Esophagus mucosa (tissue), 1 donor: Measurements from ENCODE around the gene SLC25A34. TPM values are rescaled to one million over a fixed set of nuclear protein-coding genes. Genes with fewer than 3 reads are reported as not detected.

Experiments
- ATAC-seq: fragments of 200-7000 bp; cut with Tn5 transposase; one replicate; pipeline ENCODE4 v1.9.1; 2020
- total RNA-seq: library from RNA; stranded (reverse); gene quantifications from one replicate; pipeline ENCODE4 v1.2.4, GENCODE V29; 2023
- donor health status: DM: yes; HTN: yes; CAD: no.

Gene SLC25A34
- total RNA-seq, 1 donor from 2014 or later = 0.68 TPM

DNA sequence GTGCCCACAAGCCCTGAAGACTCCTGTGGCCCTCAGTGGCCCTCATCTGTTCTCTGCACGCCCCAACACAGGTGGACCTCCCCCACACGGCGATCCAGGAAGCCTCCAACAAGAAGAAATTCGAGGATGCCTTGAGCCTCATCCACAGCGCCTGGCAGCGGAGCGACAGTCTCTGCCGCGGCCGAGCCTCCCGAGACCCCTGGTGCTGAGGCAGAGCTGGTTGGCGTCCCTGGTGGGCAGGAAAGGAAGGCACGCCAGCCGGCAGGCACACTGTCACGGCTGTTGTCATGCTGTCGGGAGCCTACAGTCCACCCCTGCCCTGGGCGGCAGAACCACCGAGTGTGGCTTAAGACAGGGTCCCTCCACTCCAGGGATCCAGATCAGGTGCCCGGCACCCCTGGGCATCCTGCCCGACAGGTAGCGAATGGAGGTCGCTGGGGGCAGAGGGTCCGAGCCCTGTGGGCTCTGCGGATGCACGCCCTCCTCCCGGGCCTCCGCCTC is 2.3 kb upstream of the SLC25A34 start:
- no peak for ATAC-seq

DNA sequence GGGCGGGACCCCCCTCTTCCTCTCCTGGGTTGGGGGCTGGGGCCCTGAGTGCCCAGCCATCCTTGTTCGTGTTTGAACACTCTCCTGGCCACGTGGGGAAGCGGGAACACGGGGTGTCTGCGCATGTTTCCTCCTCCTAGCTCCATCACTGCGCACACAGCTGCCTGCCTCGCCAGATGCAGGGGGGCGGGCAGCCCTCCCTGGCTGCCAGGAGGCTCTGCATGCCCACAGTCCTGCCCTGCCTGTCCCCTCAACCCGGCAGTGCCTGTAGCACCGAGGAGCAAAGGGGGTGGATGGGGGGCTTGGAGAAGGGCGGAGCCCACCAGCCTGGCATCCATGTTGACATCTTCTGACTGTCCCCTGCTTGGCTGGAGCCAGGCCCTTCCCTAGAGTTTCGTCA is 1.8 kb upstream of the SLC25A34 start:
- ATAC-seq = no peak

DNA sequence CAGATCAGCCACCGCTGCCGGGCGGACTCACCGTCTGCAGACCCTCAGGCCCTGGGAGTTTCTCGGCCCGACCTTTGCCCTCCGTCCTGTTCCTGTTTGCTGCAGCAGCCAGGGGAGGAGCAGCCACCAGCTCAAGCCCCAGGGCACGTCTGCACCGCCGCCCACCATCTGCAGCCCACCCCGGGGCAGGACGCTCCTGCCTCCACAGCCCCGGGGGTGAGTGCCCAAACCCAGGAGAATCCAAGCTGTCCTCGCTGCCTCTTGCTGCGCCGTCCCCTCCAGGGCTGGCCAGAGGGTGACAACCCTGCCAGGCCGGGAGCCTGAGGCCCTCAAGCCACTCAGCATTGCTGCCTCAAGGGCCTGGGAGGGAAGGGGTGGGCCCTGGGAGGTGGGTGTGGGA is 1.2 kb upstream of the SLC25A34 start:
- ATAC-seq = no peak

DNA sequence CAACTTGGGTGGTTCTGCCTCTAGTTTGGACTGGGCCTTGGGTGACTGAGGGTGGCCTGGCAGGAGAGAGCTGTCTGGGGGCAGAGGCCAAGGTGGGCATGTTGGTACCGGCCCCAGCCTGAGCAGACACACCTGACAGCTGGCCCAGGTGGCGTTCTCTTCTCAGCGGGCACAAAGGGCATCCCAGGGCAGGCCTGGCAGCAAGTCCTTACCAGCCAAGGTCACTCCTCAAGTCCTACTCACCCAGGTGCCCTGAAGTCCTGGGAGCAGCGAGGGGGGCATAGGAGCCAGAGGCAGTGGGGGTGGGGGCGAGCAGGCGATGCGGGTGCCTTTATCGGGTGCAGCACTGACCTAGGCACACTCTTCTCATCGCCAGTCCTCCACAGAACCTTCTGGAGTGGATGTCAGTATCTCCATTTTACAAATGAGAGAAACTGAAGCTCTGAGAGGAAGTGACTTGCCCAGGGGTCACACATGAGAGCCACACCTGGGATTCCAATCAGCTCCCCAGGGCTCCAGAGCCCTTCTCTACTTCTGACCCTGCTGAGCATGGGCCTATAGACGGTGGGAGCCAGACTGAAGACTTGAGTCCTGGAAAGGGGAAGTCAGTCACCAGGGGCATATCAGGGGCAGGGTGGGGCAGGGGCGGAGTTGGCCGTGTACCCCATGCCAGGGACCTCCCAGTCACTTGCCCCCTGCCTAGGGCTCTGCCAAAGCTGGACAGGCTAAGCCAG is 587 bp upstream of the SLC25A34 start:
- ATAC-seq = peak; percentile 24

DNA sequence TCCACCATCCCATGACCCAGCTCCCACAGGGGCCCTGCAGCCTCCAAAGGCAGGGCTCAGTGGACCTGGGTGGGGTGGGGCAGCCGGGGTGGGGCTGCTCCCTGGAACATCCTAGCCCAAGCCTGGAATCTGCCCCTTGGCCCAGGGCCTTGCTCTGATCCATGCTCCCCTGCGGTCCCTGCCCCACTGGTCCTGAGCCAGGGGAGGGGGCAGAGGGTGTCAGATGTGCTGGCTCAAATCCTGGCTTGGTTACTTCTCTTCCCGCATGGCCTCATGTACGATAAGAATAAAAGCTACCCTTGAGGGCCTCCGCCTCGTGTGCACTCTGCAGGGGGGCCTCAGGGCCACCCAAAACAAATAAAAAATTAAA is 819 bp downstream of the SLC25A34 start:
- no peak for ATAC-seq

DNA sequence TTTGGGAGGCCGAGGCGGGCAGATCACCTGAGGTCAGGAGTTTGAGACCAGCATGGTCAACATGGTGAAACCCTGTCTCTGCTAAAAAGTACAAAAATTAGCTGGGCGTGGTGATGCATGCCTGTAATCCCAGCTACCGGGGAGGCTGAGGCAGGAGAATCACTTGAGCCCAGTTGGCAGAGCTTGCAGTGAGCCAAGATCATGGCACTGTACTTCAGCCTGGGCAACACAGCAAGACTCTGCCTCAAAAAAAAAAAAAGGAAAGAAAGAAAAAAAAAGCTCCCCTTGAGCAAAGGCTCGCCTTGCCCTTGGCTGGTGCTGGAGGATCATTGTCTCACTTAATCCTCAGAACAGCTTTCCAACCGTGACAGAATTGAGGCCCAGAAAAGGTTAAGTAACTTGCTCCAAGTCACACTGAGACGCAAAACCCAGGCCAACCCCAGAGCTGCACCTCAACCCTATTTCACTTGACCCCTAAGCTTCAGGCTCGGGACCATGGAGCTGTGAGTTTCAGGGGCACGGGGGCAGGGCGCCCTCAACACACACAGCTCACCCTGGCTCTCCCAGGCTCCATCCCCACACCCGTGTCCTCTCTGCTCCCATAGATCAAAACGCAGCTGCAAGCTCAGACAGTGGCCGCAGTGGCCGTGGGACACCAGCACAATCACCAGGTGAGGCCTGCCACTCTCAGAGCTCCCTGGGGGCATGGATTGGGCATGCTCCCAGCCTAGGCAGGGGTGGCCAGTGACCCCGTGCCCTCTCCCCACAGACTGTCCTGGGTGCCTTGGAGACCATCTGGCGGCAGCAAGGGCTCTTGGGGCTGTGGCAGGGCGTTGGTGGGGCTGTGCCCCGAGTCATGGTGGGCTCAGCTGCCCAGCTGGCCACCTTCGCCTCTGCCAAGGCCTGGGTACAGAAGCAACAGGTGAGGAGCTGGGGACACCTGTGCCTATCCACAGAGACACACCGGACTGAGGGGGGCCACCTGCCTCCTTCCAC is 1.6 kb downstream of the SLC25A34 start:
- no peak for ATAC-seq

DNA sequence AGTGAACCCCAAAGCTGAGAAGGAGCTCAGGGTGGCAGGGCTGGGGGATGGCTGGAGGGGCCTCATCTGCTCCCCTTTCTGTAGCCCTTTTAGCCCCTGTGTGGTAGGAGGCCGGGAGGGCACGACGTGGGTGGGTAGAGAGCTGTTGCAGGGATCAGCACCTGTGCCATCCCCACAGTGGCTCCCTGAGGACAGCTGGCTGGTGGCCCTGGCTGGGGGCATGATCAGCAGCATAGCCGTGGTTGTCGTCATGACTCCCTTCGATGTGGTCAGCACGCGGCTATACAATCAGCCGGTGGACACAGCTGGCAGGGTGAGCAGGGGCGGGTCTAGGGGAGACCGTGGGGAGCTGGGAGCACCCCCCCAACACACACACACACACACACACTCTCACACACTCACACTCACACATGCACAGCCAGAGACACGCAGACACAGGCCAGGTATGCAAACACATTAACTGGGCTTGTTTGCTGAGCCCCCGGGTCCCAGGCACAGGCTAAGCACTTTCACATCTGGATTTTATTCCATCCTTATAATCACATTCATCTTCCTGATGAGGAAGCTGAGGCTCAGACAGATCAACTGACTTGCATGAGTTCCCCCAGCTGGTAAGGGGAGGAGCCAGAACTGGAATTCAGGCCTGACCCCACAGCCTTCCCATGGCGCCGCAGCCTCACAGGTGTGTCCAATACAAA is 2.5 kb downstream of the SLC25A34 start:
- no peak for ATAC-seq

DNA sequence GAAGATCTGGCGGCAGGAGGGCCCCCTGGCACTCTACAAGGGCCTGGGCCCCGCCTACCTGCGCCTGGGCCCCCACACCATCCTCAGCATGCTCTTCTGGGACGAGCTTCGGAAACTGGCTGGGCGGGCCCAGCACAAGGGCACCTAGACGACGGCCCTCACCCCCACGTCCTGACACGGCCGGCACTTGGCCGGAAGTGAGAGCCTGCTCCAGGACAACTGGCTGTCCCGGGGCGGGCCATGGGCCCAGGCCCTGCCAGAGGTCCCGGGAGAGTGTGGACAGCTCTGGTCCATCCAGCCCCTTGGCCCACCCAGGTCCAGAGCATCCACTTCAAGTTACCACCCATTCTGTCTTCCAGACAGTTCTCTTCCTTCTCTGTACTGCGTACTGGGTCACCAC is 3.2 kb downstream of the SLC25A34 start:
- ATAC-seq = no peak

DNA sequence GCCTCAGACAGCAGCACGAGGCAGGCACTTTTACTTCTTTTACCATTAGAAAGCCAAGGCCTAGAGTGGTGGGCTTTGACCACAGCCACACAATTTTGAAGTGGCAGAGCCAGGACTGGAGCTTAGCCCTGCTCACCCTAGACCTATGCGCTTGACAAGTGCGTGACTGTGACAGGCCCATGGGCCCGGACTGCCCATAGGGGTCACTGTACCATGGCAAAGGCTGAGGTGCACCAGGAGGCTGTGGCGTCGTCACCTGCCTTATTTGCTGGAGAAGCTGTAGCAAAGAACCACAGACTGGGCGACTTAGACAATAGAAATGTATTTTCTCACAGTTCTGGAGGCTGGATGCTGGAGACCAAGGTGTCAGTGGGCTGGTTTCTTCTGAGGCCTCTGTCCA is 3.7 kb downstream of the SLC25A34 start:
- no peak for ATAC-seq

DNA sequence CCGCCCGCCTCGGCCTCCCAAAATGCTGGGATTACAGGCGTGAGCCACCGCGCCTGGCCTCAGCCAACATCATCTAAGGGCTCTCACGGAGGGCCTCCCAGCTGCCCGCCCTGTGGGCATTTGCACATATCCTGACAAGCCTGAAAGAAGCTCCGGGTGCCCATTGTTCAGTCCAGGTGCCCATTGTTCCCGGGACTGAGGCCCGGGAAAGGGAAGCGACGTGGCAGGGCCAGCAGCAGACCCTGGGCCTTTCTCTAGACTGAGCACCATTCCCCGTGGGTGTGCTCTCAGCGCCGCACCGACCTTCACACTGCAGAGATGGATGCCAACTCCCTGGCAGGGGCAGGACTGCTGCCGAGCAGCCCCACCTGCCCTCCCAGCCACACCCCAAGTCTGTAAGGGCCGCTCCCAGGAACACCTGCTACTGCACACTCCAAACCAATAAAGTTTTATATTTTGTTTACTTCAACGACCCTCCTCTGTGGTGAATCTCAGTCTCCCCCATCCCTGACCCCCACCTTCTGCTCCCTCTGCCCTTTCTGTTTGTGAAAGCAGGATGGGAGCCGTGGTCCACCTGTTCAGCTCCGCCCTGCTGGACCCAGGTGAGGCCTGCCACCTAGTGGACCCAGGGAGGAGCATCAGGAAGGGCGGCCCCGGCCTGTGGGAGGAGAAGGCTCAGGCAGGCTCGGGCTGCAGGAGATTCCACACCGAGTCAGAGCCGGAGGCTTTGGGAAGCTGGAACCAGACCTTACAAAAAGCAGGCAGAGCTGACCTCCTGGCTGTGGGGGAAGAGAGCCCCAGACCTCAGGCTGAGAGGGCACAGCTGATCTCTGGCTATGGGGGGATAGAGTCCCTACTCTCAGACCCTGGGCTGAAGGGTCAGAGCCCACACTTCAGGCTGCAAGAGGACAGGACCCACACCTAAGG is 5.1 kb downstream of the SLC25A34 start:
- ATAC-seq = peak; percentile 90

DNA sequence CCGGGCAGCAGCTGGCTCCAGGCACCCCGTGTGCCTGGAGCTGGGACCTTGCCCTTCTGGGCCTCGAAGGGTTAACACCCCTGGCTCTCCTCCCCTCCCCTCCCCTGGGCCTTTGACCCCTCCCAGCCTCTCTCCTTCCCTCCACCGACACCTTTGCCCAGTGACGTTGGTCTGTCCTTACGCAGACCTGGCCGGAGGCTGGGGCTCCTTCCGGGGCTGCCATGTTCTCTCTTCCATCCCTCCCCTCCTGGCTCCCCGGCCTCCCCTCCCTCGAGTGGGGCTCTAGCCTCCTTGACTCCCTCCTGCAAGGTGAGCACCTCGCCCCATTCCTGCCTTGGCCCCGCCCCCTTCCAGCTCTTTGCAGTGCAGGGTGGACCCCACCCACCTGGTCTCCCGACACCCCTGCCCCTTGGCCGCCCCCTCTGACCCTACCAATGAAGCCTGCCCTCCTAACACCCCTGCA is 6.3 kb downstream of the SLC25A34 start, which contains the start of gene TMEM82:
TMEM82 (plus strand) TSS at position 161 of the 463 bp plus-strand sequence; CDS start at position 222, 61 bp downstream.
- ATAC-seq = no peak

DNA sequence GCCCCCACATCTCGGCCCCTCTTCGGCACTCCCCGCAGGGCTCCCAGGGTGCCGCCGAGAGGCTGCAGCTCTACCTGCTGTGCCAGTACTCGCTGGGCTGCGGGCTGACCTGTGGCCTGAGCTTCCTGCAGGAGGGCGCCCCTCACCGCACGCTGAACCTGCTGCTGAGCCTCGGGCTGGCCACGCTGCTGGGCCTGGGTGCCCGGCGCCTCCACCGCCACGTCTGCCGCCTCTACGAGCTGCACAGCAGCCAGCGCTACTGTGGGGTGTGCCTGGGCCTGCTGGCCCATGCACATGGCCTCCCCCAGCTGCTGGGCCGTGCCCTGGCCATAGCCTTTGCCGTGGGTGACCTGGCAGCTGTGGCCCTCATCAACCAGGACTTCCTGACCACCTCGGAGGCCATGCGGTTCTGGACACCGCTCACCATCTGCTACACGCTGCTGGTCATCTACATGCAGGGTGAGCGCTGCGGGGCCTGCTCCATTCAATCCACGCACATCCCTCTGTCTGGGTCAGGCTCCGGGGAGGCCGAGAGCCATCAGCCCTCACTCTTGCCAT is 8.1 kb downstream of the SLC25A34 start:
- no peak for ATAC-seq

DNA sequence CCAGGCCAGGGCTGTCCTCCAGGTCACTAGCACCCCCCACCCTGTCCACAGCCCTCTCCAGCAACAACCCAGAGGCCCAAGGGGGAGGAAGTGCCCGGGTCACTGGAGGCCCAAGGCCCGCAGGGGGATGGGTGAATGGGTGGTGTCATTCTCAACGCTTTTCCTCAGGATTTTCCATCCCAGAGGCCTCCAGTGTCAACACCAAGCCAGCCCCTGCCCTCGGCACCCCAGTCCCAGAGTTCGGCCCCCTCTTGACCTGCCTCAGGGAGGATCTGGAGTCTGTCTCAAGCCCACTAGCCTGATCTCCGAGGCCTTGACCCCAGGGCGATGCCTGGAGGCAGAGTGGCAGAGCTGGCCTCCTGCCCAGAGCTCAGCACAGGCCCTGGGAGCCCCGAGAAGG is 11.3 kb downstream of the SLC25A34 start:
- no peak for ATAC-seq

DNA sequence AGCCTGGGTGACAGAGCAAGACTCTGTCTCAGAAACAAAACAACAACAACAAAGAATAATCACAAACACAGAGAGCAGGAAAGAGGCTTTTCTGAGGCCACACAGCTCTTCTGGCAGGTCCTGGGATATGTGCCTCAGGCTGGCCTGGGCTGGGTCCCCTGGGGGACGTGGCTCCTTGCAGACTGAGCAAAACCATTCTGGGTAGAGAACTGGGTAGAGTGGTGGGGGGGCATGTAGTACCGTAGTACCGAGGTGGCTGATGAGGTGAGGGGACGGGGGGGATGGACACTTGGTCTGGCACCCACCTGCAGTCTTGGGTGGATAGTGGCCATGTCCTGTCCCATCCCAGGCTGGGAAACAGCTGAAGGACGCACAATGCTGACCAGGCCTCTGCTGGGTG is 12.2 kb downstream of the SLC25A34 start:
- ATAC-seq = peak; percentile 9

DNA sequence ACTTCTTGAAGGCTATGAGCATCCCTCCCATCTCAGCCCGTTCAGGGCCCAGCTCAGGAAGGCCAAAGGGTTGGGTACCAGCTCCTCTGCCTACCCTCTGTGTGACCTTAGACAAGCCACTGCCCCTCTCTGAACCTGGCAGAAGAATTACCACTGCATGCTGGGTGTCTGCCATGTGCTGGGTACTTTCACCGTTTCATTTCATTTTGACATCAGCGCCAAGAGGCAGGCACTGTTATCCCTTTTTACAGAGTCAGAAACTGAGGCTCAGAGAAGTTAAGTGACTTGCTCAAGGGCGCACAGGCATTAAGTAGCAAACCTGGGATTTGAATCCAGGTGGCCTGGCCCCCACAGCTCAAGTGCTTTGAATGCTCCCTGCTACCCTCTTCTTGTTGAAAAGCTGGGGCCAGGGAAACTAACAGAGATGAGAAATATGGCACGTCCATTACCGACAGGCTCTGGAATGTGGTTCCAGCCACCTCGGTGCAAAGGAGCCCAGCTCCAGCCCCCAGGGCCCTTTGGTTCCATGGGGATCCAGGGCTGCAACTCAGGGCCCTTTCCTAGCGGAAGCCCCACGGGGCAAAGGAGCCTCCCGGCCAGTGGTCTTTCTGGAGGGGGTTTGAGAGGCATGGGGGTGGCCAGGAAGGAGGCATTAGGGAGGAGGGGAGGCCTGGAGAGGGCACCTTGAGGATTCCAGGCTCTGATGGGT is 12.8 kb downstream of the SLC25A34 start:
- ATAC-seq = no peak

DNA sequence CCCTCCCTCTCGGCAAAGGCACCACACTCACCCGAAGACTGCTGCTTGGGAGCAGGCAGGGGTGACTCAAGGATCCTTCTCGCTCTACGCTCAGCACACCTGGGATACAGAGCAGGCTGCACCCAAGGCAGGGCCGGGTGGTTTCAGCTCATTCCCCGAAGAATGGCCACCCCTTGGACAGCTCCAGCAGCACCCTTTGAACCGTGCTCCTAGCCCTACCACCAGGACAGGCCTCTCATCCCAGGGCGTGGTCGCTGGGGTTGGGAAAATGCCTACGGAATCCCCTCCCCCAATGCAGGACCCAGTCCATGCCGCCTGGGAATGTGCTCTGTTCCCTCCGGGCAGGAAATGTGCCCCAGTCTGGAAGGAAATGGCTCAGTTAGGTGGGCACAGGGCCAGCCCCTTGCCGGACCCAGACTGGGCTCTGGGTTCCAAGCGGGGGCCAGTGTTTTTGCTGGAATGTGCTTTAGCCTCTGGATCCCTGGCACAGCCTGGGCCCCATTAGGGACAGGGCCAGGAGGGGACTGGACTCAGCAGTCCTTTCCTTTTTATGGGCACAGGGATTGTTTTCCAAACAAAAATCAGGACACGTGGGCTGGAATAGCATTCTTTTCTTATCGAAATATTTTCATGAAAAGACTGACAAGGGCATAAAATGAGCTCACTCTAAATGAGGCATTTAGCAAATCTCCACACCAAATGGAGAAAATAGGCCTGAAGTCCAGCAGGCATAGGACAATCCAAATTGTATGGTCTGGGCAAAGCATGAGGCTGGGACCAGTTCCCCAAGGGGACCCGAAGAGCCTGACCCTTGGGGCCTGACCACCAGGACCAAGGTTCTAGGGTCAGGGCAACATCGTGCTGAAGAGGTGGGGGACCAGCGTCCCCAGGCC is 13.6 kb downstream of the SLC25A34 start:
- peak; percentile 22 for ATAC-seq

DNA sequence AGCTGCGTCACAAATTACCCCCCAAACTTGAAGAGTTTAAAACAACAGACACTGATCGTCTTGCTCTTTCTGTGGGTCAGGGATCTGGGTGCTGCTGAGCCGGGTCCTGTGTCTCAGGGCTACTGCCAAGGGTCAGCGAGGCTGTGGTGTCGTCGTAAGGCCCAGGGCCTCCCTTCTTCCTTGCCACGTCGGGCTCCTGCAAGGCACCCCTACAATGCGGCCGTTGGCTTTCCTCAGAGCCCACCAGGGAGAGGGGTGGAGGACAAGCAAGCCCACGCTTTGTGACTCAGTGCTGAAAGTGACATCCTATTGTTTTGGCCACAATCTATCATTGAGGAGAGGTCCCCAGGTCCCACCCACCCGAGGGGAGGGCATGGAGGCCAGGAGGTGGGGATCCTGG is 14.9 kb downstream of the SLC25A34 start:
- ATAC-seq = no peak

DNA sequence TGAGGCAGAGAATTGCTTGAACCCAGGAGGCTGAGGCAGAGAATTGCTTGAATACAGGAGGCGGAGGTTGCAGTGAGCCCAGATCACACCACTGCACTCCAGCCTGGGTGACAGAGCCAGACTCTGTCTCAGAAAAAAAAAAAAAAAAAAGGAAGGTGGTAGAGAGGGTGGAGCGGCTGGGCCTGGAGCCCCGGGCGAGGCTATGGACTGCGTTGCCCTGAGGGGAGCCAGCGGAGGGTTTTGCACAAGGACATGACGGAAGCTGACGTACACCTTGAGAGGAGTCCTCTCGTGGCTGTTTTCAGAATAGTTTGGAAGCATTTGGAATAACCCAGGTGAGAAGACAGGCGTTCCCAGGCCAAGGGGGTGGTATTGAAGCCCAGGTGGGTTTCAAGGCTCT is 15.7 kb downstream of the SLC25A34 start:
- ATAC-seq = no peak

DNA sequence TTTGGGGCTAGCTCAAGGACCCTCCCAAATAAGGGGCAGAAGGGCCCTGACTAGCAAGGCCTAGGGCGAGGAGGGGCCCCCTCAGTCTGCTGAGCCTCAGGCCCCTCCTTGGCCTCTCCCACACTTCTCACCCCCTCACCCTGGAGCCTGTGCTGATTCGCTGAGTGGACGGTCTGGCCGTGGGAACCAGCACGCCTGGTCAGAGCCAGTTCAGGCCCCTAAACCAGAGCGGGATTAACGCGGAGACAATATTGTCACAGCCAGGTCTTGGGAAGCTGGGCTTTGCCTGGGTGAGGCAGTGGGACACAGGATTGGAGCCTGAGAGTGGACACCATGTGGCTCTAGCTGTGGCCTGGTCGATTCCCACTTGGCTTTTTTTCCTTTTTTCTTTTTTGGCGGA is 17.7 kb downstream of the SLC25A34 start:
- no peak for ATAC-seq
